Head of caudate nucleus (tissue), 42 donors: ENCODE measurements around the gene CLDN10.

Experiments
- DNase-seq, 42 donors: peaks; one replicate each; pipeline versions ENCODE4 v3.0.0 to v3.0.0-alpha.2; 2020 to 2021; ENCODE audit warnings: mixed read lengths in 7 of 42
- intact Hi-C: fragments of 100-400 bp; cut with DNase I; formaldehyde crosslinking; loops from one replicate; pipeline ENCODE4 v1.15.0; 2022

The CLDN10 gene

DNA sequence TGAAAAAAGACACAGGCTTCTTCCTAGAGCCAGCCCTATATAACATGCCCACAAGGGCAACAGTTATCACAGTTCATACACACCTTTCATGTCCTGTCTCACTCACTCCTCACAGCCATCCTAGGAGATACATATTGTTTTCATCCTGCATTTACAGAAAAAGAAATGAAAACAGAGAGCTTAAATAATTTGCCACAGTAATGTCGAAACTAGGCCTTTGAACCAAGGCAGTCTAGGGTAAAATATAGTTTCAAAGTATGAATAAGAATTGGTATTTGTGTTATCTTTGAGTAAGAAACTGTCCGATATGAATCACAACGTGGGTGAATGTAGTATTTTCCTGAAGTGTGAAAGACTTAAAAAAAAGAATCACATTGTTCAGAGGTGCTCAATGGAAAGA, 26.8 kb downstream of the CLDN10 start:
- DNase-seq: no peak
- intact Hi-C loops: no loop called here

DNA sequence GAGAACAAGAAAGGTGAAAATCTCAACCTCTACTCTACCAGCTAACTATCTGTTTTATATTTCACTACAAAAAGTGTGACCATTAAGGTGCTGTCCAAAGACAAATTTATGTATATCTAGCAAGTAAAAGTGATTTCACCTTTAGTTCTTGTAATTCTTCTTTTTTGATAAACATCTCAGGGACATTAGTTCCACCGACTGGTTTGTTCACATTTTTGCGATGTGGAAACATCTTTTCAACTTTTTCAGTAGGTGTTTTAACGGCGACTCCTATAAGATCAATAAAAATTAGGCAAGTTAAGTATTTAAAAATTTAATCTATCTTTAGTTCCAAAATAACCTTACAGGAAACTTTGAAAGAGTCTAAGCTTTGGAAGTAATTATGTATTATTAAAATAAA, 33.3 kb downstream of the CLDN10 start:
- intact Hi-C loops: no loop called here

DNA sequence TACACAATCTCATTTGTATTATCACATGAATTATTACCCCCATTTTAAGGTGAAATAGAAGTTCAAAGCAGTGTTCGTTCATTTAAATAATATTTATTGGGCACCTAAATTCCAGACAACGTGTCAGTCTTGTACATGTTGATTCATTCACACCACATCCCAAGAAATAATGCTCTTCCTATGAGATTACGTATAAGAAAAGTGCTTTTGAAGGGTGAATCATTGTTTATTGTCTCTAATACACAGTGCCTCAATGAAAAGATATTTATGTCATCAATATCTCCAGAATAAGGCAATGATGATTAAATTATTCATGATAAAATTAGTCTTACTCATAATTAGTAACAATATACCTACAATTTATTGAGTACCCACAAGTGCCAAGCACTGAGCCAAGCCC, 35.6 kb downstream of the CLDN10 start:
- intact Hi-C loops: no loop called here

More for the DNA sequence above, 33.3 kb downstream of the CLDN10 start:
- no peak for DNase-seq

DNA sequence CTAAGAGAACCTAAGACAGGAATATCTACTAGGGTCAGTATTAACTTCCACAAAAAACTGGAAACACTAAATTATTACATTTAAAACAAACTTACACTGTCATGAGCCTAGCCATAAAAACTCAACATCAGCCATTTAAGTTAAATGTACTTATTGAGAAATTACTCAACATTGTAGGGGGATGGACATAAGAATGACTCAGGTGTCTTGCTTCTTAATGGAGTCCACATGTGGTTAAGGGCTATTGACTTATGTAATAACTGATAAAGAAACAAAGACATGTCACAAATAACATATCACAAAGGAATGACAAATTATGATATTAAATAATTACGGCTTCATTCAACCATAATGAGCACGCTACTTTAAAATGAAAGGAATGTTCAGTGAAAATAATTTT, 36.2 kb downstream of the CLDN10 start:
- intact Hi-C loops: no loop called here
- DNase-seq: no peak

More for the DNA sequence above, 35.6 kb downstream of the CLDN10 start:
- no peak for DNase-seq

DNA sequence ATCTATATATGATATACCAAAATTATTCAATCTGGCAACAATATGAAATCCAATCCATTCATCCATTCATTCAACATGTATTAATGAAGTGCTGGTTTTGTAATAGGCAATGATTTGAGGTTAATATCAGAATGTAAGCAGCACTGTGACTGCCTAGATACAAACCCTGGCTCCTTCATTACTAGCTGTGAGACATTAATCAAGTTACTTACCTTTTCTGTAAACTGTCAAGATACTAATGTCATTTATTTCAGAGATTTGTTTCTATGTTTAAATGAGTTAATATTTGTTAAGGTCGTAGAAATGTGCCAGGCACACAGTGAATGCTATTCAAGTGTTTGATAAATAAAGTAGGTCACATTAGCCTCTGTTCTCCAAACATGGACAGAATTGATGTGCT, 40.9 kb downstream of the CLDN10 start:
- intact Hi-C loops: no loop called here
- DNase-seq: no peak

DNA sequence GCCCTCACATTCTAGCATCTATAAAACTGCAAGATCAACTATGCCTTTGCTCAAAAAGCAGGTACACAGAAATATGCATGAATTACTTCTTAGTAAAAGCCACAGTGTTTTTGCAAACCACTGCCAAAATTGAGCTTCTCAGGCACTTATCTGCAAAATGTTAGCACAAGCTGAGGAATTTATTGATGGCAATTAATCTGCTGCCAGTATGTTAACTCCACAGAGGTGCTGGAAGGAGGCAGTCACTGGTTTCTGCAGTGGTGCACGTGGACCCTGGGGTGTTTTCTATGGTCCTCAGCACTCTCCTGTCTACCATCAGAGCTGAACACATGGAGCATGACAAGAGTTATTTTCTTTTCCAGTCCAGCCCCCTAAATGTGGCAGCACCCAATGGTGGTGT, 44.2 kb downstream of the CLDN10 start:
- DNase-seq: no peak
- intact Hi-C loops: no loop called here

DNA sequence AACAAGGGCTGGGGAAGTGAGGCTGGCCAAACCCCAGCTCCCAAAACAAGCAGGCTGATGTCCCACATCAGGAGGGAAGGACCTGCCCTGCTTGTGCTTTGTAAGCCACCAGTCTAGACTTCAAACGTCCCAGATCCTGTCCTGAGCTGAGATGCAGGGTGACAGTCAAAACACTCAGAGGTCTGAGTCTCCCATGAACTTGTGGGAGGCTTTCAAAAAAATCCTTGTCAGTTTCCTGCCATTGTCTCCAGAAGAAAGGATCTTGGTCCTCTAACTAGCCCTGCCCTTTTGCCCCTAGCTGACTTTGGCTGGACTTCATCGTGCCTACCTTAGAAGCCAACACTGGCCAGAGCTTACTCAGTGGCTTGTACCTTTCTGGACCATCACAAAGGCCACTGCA, 48.7 kb downstream of the CLDN10 start:
- no peak for DNase-seq
- intact Hi-C loops: no loop called here

DNA sequence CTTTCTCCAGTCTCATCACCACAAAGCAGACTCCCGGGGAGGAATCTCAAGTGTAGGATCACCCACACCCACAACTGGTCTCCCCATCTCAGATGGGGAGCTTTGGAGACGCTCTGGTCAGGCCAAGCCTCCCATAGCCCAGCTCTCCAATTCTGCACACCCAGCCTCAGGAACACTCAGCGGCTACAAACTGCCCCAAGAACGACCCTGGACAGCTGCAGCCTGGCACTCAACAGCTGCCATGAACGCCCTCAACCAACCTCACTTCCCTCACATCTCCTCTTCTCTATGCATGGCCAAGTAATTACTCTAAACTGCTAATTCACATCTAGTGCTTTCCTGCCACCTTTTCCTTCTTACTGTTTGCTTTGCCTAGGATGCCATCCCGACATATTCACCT, 49.4 kb downstream of the CLDN10 start:
- no peak for DNase-seq
- intact Hi-C loops: no loop called here

DNA sequence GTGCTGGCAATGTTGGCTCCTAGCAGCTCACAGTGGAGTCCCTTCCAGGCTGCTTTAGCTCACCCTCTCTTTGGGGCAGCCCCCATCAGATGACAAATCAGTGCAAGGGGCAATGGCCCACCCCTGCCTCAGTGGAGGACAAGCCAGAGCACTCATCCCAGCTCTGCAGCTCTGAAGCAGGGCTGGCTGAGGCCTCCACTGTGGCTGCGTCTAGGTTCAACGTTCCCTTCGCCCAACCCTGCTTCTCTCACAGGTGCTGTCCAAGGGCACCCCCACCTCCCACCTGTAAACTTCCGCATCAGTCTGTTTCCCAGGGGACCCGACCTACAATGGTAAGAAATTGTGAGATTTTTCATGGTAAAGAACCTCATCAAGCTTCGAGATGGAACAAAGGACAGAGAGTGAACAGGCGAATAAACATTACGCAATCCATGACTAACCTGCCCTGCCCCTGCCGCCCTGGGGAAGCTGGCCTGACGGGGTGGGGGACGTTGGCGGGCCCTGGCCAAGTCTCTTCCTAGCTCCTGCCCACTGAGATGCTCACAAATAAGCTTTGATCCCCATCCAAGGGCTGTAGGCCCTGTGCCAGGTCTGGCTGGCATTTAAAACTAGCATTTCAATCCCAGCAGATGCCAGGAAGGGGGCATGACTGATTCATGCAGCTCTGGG, 51.5 kb downstream of the CLDN10 start:
- intact Hi-C loops: no loop called here
- DNase-seq: peak in 22 of 42 donors; percentile 3 to 73 (median 23)

DNA sequence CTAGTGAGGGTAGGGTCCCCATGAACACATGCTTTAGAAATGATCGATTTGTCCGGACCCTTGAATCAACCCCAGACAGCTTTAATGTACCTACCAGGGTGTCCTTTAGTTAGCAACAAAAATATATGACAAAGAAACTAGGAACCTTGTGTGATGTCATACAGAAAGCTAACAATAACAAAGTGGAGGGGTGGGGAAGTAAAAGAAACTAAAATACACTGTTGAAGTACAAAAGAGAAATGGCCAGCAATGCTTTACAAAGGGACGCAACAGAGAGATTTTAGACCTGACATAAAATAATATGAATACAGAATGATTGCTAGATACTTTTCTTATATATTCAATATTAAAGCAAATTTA, 52.0 kb downstream of the CLDN10 start:
- no peak for DNase-seq
- intact Hi-C loops: no loop called here

DNA sequence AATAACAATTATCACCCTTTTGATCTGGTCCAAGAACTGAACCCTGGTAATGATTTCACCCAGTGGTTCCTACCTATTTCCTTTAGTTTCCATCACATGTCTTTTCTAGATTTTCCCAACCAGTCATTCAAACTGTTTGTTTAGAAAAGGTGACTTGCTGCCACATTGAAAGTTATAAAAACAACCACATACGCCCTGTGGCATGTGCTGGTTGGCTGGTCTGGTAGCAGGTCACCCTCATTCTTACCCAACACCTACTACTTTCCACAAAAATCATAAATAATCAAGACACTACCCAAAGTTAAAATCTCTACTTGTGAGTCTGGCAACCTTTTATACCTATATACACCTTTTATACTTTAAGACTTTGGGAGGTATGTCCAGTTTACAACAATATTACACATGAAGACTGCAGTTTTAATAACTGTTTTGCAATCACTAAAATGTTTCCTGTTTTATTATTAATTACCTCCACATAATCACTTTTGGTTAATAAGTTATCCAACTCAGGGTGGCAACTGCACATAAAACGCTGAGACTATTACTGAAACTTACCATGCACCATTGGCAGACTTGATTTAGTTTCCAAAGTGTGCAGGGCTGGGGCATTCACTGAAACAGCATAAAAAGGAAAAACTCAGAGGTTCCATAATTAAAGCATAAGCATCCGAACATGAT, 53.1 kb downstream of the CLDN10 start:
- DNase-seq: no peak
- intact Hi-C loops: no loop called here

DNA sequence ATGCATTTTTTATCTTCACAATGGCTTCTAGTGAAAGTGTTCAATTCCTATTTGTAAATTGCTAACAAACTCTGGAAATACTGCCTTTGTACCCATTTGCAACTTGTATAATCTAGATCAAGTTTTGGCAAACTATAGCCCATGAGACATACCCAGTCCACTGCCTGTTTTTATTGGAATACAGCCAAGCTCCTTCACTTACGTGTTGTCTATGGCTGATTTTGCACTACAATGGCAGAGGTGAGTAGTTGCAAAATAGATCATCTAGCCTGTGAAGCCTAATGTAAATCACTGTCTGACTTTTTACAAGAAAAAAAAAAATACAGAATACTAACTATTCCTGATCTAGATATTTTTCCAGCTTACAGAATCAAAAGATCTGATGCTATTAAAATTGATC, 54.8 kb downstream of the CLDN10 start:
- intact Hi-C loops: no loop called here
- no peak for DNase-seq

DNA sequence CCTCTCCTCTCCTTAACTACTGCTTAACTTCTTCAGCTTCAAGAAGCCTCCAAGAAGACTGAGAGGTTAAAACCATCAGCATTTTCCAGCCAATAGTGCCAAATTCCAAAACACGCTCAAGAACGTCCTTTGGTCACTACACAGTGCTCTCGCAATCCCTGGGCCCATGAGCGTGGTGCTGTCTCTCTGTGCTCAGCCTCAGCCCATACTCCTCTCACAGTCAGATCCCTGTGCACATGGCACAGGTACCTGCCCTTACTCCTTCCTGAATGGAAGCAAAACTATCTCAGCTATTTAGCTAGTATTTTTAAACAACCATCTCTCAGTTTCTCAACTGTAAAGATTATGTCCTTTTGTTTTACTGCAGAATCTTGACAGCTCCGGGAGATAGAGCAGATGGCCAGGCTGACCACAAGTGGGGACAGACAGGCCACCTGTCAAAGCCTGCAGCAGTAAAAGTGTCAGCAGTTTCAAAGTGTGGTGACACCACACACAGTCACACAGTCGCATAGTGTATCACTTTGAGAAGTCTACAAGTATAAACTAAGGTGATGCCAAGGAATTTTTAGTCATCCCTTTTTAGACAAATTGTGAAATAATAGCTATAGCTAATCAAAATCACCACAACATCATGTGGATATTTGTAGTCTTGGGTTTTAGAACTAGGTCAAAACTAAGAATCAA, 56.3 kb downstream of the CLDN10 start:
- DNase-seq: no peak
- intact Hi-C loops: no loop called here

DNA sequence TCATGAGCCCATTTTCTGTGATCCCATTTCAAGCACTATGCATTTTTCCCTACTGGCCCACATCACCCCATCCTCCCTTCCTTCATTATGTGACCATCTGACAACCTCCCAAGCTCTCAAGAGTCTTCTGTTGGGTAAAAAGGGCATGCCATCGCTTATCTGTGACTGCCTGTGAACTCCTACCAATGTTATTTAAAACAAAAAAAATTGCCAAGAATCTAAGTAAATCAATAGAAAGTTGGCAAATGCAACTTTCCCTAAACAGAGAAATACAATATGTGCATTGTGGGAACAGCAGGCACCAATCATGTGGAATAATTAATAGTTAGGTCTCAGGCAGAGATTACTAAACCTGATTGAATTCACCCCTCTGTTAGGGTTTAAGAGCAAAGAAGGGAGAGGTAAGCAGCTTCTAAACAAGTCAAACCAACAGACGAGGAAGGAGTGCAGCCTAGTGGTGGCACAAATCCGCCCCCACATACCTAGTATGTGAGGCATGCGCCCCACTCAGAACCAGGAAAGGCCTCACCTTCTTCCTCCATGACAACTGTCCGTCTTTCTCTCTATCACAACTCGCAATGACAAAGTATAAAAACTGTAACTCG, 62.2 kb downstream of the CLDN10 start:
- DNase-seq: no peak
- intact Hi-C loops: no loop called here

DNA sequence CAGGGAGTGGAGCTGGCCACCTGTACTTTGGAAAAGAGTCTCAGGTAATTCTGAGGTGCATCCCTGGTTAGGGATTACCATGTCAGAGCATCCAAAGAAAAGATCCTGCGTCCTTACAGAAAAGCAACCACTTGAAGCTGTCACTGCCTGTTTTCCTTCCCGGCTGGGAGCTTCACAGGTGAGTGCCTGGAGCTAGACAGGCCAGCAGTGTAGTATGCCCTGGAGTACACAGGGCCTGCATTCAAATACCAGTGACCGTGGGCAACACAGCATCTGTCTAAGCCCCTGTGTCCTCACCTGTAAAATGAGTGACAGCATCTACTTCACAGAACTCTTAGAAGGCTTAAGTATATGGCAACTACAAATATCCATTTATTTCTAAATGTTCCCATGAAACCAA, 63.0 kb downstream of the CLDN10 start:
- DNase-seq: no peak

DNA sequence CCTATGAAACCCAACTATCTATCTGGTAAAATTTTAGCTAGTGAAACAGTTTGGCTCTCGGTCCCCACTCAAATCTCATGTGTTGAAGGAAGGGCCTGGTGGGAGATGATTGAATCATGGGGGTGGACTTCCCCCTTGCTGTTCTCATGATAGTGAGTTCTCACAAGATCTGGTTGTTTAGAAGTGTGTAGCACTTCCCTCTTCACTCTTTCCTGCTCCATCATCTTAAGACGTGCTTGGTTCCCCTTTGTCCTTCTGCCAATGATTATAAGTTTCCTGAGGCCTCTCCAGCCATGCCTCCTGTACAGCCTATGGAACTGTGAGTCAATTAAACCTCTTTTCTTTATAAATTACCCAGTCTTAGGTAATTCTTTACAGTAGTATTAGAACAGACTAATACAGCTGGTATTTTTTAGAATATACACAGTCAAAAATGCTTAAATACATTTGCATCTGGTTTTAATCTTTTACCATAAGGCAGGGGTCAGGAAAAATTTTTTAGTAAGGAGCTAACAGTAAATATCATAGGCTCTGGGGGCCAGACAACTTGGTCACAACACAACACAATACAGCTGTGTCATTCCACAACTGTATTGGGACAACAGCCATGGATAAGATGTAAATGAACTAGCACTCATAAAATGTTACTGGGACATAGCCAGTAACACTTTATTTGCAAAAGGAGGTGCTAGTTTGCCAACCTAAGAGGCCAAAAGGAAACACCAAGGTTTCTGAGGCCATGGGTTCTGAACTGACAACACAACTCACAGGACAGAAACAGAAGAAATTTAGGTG, 67.7 kb downstream of the CLDN10 start:
- no peak for DNase-seq
- intact Hi-C loops: loop anchor here (5.0 kb wide), 1 partner anchor 217 kb away; no protein-coding TSS in a partner anchor

More for the DNA sequence above, 63.0 kb downstream of the CLDN10 start:
- intact Hi-C loops: no loop called here

DNA sequence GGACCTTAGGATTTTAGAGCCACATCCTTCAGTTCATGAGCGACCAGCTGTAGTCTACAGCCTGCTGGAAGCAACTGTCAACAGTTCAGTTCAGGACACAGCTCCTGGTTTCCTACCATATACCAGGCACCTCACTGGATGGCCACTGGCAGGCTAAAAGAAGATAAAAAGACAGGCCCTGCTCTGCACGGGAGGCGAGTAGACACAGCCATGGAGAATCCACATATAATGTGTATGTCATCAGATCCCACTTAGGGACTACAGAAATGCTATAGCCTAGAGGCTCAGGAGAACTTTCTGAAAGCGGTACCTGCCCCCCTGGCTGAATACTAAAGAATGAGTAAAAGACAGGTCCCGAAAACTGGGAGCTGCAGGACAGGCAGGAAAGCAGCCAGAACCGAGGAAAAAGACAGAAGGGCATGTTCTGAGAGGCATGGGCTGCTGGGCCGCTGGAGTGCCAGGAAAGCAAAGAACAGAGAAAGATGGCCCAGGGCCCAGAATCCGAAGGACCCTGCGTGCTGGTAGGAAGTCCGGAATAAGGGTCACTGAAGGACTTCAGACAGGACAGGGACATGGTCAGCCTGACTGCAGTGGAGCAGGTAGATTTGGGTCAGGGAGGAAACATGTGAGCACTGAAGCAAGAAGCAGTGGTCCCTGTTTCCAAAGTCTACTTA, 68.4 kb downstream of the CLDN10 start:
- peak in 34 of 42 donors; percentile 9 to 70 (median 42) for DNase-seq
- intact Hi-C loops: loop anchor here (5.0 kb wide), 1 partner anchor 216 kb away; no protein-coding TSS in a partner anchor

DNA sequence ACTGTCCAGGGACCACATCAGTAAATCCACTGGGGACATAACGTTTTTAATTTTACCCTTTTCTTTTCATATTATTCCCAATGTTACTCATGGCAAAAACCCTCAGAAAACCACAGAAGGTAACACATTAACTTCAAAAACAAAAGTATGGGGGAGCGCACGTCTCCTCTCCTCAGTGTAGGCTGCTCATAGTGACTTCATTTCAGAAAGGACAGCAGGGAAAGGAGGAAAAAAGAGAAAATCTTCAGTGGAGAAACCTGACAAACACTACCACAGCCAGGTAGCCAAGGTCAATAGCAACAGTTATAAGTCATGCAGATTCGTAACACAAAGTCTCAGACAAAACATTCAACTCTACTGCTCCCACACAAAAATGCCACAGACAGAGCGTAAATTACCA, 70.6 kb downstream of the CLDN10 start:
- no peak for DNase-seq
- intact Hi-C loops: loop anchor here (5.0 kb wide), 1 partner anchor 214 kb away; no protein-coding TSS in a partner anchor

DNA sequence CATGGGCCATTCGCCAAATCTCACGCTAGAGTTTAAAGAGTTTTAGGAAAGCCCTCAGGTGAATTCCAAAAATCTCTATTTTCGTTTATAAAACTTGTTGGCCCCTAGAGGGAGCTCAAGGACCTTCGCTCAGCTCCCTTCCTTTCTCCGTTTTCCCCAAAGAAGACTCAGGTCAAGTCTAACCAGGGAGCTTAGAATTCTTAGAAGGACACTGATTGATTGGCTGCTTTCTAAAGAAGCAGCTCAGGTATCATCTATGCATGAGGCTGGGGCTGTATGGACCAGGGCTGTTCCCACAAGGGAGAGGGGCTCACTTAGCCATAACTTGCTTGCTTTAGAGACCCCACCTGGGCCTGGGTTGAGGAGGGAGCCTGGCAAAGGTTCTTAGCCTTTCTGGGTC, 71.5 kb downstream of the CLDN10 start:
- peak in 21 of 42 donors; percentile 16 to 67 (median 34) for DNase-seq
- intact Hi-C loops: loop anchor here (5.0 kb wide), 1 partner anchor 213 kb away; no protein-coding TSS in a partner anchor
